KMS-11 (cell line): ENCODE measurements around the gene NAV2.

Source experiments
- H2AFZ ChIP-seq: fragments of 200-600 bp; sonication (generic); 2 replicates; pipeline ENCODE4 v1.6.1; 2016; ENCODE audit warnings: antibody characterized with exemption, mixed run types, low read depth
- H3K27ac ChIP-seq: fragments of 200-600 bp; sonication (generic); 2 replicates; pipeline ENCODE4 v1.6.1; 2016; ENCODE audit warnings: mild to moderate bottlenecking, mixed run types
- H3K27me3 ChIP-seq: fragments of 200-600 bp; sonication (generic); 2 replicates; pipeline ENCODE4 v1.6.1; 2017; ENCODE audit warnings: mild to moderate bottlenecking, low read depth, mixed run types, moderate library complexity; ENCODE audit not compliant: insufficient read depth
- H3K36me3 ChIP-seq: fragments of 200-600 bp; sonication (generic); 2 replicates; pipeline ENCODE4 v1.6.1; 2017; ENCODE audit warnings: mild to moderate bottlenecking, mixed run types; ENCODE audit not compliant: insufficient read depth
- H3K4me1 ChIP-seq: fragments of 200-600 bp; sonication (generic); 2 replicates; pipeline ENCODE4 v1.6.1; 2016; ENCODE audit warnings: mild to moderate bottlenecking, low read depth, mixed run types; ENCODE audit not compliant: poor library complexity, severe bottlenecking
- H3K4me2 ChIP-seq: fragments of 200-600 bp; sonication (generic); 2 replicates; pipeline ENCODE4 v1.7.0; 2016; ENCODE audit warnings: mild to moderate bottlenecking, mixed run types
- H3K4me3 ChIP-seq: fragments of 200-600 bp; sonication (generic); IDR thresholded peaks from 2 replicates; pipeline ENCODE4 v1.6.1; 2017; ENCODE audit warnings: low read depth, low read length, mixed read lengths; ENCODE audit not compliant: insufficient read depth
- H3K79me2 ChIP-seq: fragments of 200-600 bp; sonication (generic); 2 replicates; pipeline ENCODE4 v1.6.1; 2016; ENCODE audit warnings: low read depth, mixed run types; ENCODE audit not compliant: insufficient read depth
- H3K9ac ChIP-seq: fragments of 200-600 bp; sonication (generic); 2 replicates; pipeline ENCODE4 v1.6.1; 2016; ENCODE audit warnings: mild to moderate bottlenecking, mixed run types
- H4K20me1 ChIP-seq: fragments of 200-600 bp; sonication (generic); 2 replicates; pipeline ENCODE4 v1.6.1; 2016; ENCODE audit warnings: mild to moderate bottlenecking, mixed run types; ENCODE audit not compliant: insufficient read depth
- TF ChIP-seq, protein P1 (sequence below): fragments of 200-600 bp; sonication (generic); conservative IDR thresholded peaks from 2 replicates; pipeline ENCODE4 v1.6.1; 2017; ENCODE audit warnings: low read depth, mild to moderate bottlenecking, antibody characterized with exemption, low read length, moderate library complexity, mixed read lengths

Gene NAV2

DNA sequence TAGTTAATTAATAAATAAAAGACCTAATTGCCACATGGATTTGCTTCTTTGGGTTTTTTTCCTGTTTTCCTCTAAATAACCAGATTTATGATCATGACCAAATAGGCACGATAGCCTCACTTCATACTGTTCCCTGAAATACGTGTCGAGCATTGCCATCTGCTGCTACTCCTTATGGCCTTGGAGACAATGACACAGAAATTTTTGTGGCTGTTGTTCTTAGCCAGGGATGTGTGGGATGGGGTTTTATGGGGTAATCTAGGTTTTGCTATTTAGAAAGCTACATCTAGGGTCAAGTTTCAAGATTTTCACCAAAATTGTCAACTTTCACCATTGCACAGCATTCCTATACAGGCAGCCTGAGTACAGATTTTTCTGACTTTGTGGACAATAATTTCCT is 302.5 kb downstream of the NAV2 start:
- H2AFZ ChIP-seq: no peak overlapping the region
- H3K79me2 ChIP-seq: no peaks in the 10 kb centered on the region
- TF ChIP-seq, protein P1, sequence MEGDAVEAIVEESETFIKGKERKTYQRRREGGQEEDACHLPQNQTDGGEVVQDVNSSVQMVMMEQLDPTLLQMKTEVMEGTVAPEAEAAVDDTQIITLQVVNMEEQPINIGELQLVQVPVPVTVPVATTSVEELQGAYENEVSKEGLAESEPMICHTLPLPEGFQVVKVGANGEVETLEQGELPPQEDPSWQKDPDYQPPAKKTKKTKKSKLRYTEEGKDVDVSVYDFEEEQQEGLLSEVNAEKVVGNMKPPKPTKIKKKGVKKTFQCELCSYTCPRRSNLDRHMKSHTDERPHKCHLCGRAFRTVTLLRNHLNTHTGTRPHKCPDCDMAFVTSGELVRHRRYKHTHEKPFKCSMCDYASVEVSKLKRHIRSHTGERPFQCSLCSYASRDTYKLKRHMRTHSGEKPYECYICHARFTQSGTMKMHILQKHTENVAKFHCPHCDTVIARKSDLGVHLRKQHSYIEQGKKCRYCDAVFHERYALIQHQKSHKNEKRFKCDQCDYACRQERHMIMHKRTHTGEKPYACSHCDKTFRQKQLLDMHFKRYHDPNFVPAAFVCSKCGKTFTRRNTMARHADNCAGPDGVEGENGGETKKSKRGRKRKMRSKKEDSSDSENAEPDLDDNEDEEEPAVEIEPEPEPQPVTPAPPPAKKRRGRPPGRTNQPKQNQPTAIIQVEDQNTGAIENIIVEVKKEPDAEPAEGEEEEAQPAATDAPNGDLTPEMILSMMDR: no peak
- H4K20me1 ChIP-seq: no peaks in the 10 kb centered on the region
- H3K4me3 ChIP-seq: no peak overlapping the region
- H3K9ac ChIP-seq: no peak overlapping the region
- H3K27me3 ChIP-seq: no peaks in the 10 kb centered on the region
- no peaks in the 10 kb centered on the region for H3K36me3 ChIP-seq
- H3K27ac ChIP-seq: no peak overlapping the region
- H3K4me1 ChIP-seq: no peaks in the 10 kb centered on the region
- no peak overlapping the region for H3K4me2 ChIP-seq

DNA sequence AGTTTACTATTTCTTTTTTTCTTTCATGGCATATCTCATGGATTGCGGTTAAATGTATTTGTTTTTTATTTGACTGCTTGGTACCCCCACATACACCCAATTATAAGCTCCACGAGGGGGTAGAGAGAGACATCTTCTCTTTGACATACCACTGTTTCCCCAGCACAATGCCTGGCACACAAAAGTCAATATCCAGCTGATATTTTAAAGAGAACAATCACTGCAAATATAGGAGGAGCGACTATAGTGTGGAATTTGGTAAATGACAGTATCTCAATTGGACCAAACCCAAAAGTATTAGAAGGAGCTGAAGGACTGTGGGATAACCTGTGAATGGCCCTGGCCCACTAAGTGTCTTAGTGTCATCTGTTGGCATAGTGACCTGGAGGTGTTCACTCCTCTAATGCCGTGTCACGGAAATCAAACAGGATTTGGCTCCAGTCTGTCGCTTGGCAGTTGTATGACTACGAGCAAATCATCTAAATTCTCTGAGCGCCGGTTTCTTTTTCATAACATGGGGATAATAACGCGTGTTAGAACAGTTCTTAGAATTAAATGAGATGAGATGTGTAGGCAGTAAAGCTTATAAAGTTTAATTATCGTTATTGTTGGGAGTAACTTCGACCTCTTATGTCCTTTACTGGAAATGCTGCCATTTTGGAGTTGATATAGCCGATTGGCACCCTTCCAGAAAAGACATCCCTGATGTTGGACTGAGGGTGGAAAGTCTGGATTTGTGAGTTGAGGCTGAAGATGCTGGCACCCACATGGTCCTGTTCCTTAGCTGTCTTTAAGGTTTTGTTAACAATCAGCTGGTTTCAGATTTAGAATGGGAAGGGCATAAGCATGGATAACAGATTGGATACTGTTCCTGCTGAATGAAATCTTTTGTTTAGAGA is 303.1 kb downstream of the NAV2 start:
- TF ChIP-seq, protein P1: no peak
- Histone ChIP-seq H2AFZ (no peak overlapping the region), H3K9ac (no peak overlapping the region), H3K79me2 (no peaks in the 10 kb centered on the region), H3K27ac (no peak overlapping the region), H3K4me3 (no peak overlapping the region), H3K4me2 (no peak overlapping the region), H3K36me3 (no peaks in the 10 kb centered on the region), H4K20me1 (no peaks in the 10 kb centered on the region), H3K4me1 (no peaks in the 10 kb centered on the region), H3K27me3 (no peaks in the 10 kb centered on the region)

DNA sequence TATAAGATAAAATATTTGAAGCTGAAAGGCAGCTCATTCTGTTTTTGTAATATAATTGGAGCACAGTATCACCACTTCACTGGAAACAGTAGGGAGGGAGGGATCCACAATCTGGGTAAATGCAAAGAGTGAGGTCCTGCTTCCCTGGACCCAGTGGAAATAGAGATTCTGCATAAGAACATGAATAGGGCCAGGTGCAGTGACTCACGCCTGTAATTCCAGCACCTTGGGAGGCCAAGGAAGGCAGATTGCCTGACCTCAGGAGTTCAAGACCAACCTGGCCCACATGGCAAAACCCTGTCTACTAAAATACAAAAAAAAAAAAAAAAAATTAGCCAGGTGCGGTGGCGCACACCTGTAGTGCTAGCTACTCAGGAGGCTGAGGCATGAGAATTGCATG is 303.9 kb downstream of the NAV2 start:
- Histone ChIP-seq H3K79me2 (no peaks in the 10 kb centered on the region), H3K4me3 (no peak overlapping the region), H3K4me2 (no peak overlapping the region), H3K4me1 (no peaks in the 10 kb centered on the region), H3K27ac (no peak overlapping the region), H3K9ac (no peak overlapping the region), H3K36me3 (no peaks in the 10 kb centered on the region), H3K27me3 (no peaks in the 10 kb centered on the region), H2AFZ (no peak overlapping the region), H4K20me1 (no peaks in the 10 kb centered on the region)
- TF ChIP-seq, protein P1: no peak

DNA sequence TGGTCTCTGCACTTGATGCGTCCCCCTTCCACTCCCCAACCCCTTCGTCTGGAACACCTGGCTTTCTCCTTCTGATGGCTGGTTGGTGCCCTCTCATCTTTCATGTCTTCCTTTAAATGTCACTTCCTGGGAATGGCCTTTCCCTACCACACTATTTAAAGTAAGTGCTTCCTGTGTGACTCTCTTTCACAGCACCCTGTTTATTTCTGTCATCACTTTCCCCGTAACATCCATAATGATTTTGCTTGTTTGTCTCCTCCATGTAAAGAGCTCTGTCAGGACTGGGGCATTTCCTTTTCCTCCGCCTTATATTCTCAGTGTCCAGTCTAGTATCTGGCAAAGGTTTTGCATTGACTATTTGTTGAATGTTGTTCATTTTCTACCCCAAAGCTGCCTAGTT is 304.7 kb downstream of the NAV2 start:
- Histone ChIP-seq H3K36me3 (no peaks in the 10 kb centered on the region), H3K27ac (no peak overlapping the region), H3K27me3 (no peaks in the 10 kb centered on the region), H3K4me1 (no peaks in the 10 kb centered on the region), H4K20me1 (no peaks in the 10 kb centered on the region), H3K4me3 (no peak overlapping the region), H2AFZ (no peak overlapping the region), H3K79me2 (no peaks in the 10 kb centered on the region), H3K9ac (no peak overlapping the region), H3K4me2 (no peak overlapping the region)
- TF ChIP-seq, protein P1: no peak
